ENCODE results near the gene RGPD3. TPM values are rescaled to one million over a fixed set of nuclear protein-coding genes. Genes with fewer than 3 reads are reported as not detected.
"Not testable (repeated sequence)": the region's sequence is repeated elsewhere in the genome, so short reads cannot be mapped to it uniquely, and the experiment has no call there.

Gene RGPD3
- total RNA-seq, 1 donor from 2014 or later = 0.17 TPM

DNA sequence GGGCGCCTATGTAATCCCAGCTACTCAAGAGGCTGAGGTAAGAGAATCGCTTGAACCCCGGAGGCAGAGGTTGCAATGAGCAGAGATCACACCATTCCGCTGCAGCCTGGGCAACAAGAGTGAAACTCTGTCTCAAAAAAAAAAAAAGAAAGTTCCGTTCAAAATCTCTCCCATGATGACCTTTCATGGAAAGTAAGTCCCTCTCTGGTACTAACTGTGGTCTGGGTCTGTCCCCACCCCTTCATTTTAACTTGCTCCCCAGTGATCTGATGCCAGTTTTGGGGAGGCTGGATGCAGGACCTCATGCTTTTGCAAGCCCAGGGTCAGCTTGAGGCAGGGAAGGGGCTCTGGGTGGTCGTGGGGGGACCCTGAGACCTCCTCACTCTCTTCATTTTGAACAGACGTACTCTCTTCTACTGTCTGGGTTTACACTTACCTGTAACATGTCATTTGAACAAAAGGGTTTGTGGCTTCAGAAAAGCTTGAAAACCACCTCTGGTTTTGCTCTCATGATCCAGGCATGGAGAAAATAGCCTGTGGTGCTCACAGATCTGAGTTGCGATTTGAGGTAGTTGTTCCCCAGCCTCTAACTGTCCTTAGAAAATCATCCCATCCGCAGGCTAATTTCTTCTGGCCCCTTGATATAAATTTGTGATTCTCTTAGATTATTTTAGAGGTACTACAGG is 37.9 kb upstream of the RGPD3 start:
- not testable (repeated sequence) for H3K36me3 Mint-ChIP-seq; DNase-seq (ENCODE audit: extremely low spot score, unreplicated experiment); H3K4me3 Mint-ChIP-seq; H3K27me3 Mint-ChIP-seq; H3K27ac Mint-ChIP-seq; H3K9me3 Mint-ChIP-seq; H3K4me1 Mint-ChIP-seq (ENCODE audit: unreplicated experiment)

DNA sequence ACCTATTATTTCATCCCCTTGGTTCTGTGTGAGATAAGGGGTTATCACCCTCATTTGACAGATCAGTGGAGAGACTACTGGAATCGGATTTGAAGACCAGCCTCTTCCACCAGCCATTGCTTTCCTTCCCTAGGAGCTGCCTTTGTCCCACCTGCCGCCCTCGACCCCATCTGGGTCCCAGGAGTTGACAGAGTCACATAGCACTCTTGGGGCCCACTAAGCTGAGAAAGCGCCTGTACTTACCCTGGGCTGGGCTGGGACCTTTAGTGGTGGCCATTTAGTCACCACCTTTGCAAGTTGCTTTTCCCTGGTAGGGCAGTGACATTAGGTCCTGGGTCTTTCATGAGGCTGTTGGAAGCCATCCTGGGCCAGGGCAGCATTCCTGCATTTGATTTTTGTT is 36.6 kb upstream of the RGPD3 start:
- not testable (repeated sequence) for H3K36me3 Mint-ChIP-seq; H3K27me3 Mint-ChIP-seq; H3K27ac Mint-ChIP-seq; DNase-seq (ENCODE audit: extremely low spot score, unreplicated experiment); H3K4me3 Mint-ChIP-seq; H3K4me1 Mint-ChIP-seq (ENCODE audit: unreplicated experiment); H3K9me3 Mint-ChIP-seq

DNA sequence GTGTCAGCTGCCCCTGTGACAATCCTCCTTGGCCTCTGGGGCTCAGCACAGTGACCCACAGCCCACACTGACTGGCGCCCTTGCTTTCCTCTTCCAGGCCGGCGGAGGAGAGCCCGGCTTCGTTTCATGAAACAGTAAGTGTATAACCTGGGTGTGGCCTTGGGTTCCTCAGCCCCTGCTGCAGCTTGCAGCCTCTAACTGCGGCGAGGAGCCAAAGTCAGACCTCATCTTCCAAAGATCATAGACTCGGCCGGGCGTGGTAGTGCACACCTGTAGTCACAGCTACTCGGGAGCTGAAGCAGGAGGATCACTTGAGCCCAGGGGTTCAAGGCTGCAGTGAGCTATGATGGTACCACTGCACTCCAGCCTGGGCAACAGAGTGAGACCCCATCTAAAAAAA is 36.0 kb upstream of the RGPD3 start:
- not testable (repeated sequence) for H3K27ac Mint-ChIP-seq; H3K4me3 Mint-ChIP-seq; H3K27me3 Mint-ChIP-seq; DNase-seq (ENCODE audit: extremely low spot score, unreplicated experiment); H3K9me3 Mint-ChIP-seq; H3K4me1 Mint-ChIP-seq (ENCODE audit: unreplicated experiment); H3K36me3 Mint-ChIP-seq

DNA sequence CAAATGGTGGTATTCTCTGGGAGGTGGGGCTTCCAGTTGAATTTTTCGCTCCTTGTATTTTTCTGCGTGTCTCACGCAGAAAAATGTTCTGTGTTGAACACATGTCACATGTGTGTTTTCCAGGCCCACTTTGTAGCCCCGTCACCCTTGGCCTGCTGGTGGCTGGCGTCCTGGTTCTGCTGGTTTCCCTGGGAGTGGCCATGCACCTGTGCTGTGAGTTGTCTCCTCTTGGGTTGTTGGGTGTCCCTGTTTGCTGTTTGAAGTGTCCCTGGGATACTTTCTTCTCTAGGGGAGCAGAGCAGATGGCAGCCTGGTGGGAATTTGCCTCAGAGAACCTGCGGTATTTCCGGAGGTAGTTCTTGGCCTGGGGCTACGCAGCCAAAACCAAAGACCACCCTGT is 34.1 kb upstream of the RGPD3 start:
- not testable (repeated sequence) for H3K36me3 Mint-ChIP-seq, H3K27me3 Mint-ChIP-seq

DNA sequence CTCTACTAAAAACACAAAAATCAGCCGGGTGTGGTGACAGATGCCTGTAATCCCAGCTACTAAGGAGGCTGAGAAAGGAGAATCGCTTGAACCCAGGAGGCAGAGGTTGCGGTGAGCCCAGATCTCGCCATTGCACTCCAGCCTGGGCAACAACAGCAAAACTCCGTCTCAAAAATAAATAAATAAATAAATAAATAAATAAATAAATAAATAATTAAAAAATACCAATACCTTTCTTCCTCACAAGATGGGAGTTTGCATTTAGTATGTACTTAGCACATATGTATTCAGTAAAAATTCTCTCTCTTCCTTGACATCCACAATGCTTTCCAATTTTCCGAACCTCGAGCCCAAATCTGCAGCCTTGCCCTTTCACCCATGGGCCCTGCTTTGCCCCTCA is 32.1 kb upstream of the RGPD3 start:
- not testable (repeated sequence) for DNase-seq (ENCODE audit: extremely low spot score, unreplicated experiment); H3K4me1 Mint-ChIP-seq (ENCODE audit: unreplicated experiment); H3K4me3 Mint-ChIP-seq; H3K9me3 Mint-ChIP-seq; H3K27me3 Mint-ChIP-seq; H3K27ac Mint-ChIP-seq; H3K36me3 Mint-ChIP-seq

More for the DNA sequence above, 34.1 kb upstream of the RGPD3 start:
- DNase-seq (ENCODE audit: extremely low spot score, unreplicated experiment); H3K9me3 Mint-ChIP-seq; H3K27ac Mint-ChIP-seq; H3K4me1 Mint-ChIP-seq (ENCODE audit: unreplicated experiment); H3K4me3 Mint-ChIP-seq: not testable (repeated sequence)

DNA sequence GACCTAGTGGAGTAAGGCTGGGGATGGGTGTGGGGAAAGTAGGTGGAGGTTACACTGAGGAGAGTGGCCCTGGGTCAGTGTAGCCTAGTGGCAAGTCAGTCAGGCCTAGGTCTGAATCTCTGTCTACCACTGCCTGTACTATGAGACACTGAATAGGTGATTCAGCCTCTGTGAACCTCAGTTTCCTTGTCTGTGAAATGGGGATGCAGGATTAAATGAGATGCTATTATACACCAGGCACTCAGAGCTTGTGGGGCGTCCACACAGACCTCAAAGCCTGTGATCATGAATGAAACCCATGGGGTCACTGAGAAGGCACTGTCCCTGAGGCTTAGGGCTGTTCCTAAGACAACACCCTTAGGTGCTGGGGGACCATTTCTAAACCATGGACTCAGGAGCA is 30.3 kb upstream of the RGPD3 start:
- H3K36me3 Mint-ChIP-seq; H3K27me3 Mint-ChIP-seq; H3K4me3 Mint-ChIP-seq; H3K9me3 Mint-ChIP-seq; H3K4me1 Mint-ChIP-seq (ENCODE audit: unreplicated experiment); H3K27ac Mint-ChIP-seq; DNase-seq (ENCODE audit: extremely low spot score, unreplicated experiment): not testable (repeated sequence)

DNA sequence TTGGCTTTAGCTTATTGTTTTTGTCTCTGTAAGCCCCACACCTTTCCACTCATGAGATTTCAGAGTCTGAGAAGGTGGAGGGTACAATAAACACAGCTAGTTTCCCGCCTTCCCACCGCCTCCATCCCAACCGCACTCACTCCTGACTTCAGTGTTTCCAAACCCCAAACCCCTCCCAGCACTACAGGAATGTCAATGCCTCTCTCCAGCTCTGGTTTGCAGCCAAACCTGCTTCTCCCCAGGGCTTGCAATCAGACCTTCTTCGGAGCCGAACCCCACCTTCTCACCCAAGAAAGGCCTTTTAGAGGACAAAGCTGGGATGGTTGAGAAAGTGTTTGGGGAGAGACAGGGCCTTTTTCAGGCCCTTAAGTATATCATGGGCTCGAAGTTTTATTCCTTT is 24.7 kb upstream of the RGPD3 start:
- not testable (repeated sequence) for DNase-seq (ENCODE audit: extremely low spot score, unreplicated experiment); H3K4me3 Mint-ChIP-seq; H3K36me3 Mint-ChIP-seq; H3K4me1 Mint-ChIP-seq (ENCODE audit: unreplicated experiment); H3K9me3 Mint-ChIP-seq; H3K27ac Mint-ChIP-seq; H3K27me3 Mint-ChIP-seq

DNA sequence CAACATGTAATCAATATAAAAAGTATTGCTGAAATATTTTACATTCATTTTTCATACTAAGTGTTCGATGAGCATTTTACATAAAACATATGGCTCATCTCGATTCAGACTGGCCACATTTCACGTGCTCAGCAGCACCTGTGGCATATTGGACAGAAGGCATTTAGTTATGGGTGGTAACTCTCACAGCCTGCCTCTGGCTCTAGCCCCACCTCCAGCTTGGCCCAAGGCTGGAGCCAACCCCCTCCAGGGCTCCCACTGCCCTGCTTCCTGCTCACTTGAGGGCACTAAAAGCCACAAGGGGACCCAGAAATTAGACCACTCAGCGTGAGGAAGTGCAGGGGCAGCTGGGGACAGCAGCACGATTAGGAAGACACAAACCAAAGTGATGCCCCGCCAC is 24.2 kb upstream of the RGPD3 start:
- H3K4me1 Mint-ChIP-seq (ENCODE audit: unreplicated experiment); H3K27ac Mint-ChIP-seq; DNase-seq (ENCODE audit: extremely low spot score, unreplicated experiment); H3K4me3 Mint-ChIP-seq; H3K27me3 Mint-ChIP-seq; H3K36me3 Mint-ChIP-seq; H3K9me3 Mint-ChIP-seq: not testable (repeated sequence)

DNA sequence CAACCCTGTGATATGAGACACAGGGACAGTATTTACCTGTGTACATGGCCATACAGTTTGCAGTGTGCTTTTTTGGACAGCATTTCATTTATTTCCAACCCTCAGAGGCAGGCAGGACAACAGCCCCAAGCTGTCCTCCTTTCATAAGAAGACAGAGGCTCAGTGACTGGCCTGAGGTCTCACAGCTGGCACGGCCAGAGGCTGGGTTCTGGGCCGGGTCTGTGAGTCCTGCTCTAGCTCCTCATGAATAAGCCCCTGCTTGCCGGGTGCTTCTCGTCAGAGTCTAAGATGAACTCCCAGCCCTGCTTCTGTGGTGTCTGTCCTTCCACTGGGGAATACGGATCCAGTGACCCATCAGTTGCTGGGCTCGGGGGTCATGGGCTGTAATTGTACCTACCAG is 21.5 kb upstream of the RGPD3 start:
- DNase-seq (ENCODE audit: extremely low spot score, unreplicated experiment); H3K4me3 Mint-ChIP-seq; H3K9me3 Mint-ChIP-seq; H3K27ac Mint-ChIP-seq; H3K36me3 Mint-ChIP-seq; H3K4me1 Mint-ChIP-seq (ENCODE audit: unreplicated experiment): not testable (repeated sequence)
- H3K27me3 Mint-ChIP-seq = peaks cover 20% of the 10 kb centered on the region

DNA sequence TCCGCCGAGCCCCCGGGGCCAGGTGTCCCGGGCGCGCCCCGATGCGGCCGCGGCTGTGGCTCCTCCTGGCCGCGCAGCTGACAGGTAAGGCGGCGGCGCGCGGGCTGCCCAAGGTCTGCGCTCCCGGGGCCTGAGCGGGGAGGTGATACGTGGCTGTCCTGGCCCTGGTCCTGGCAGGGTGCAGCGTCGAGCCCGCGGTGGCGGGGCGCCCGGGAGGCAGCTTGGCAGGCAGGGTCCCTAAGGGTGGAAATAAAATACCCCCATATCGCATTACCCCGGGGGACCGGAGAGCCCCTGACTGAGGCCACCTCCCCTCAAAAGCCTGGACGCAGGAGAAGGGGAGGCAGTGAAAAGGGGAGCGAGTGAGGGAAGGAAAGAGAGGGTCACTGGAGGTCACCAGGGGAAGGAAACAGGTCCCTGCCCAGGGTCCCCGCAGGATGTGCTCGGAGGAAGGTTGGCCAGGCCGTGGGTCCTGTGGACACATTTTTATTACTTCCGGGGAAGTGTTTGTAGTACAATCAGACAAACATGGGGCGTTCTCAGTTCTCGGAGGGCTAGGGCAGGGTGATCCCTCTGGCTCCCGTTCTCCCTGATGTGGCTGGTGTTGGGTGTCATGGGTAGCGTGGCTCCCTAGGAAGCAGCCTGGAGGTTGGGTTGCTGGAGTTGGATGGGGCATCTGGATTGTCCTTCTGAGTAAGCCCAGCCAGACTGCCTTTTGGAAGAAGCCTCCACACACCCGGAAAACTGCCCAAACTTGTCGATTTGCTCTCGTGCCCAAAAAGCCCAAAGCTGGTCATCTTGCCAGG is 19.4 kb upstream of the RGPD3 start:
- H3K9me3 Mint-ChIP-seq; H3K36me3 Mint-ChIP-seq; DNase-seq (ENCODE audit: extremely low spot score, unreplicated experiment); H3K4me1 Mint-ChIP-seq (ENCODE audit: unreplicated experiment); H3K4me3 Mint-ChIP-seq; H3K27ac Mint-ChIP-seq: not testable (repeated sequence)
- peaks cover 24% of the 10 kb centered on the region for H3K27me3 Mint-ChIP-seq

DNA sequence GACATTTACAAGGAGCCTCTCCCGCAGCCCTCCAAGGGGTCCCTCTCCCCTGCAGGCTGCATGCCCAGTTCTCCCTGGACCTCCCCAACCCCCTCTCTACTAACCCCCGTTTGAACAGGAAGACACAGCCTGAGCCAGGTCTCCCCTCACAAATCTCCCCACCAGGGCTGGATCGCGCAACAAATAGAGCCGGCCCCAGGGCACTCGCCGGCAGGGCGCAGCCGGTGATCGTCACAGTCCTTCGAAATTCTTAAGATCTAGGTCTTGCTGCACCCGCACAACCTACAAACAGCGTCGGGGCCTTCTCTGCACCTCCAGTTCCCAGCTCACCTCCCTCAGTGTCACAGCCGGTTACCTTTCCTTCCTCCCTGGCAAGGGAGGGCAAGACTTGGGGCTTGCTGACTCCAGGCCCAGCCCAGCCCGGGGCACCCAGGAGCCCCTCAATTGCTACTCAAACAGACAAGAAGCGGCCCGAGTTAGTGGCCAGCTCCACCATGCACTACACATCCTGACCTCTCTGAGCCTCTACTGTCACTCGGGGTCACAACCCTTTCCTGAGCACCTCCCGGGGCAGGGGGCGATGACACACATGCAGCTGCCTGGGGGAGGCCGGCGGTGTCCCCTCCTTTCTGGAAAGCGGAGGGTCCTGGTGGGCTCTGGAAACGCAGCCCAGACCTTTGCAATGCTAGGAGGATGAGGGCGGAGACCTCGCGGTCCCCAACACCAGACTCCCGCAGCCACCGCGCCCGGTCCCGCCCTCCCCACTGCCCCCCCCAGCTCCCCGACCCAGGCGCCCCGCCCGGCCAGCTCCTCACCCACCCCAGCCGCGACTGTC is 18.6 kb upstream of the RGPD3 start, which contains the start of gene CD8B2:
CD8B2 (plus strand) TSS at position 814 of the 835 bp plus-strand sequence. CDS start 63 bp downstream, outside the sequence.
- not testable (repeated sequence) for H3K4me1 Mint-ChIP-seq (ENCODE audit: unreplicated experiment); DNase-seq (ENCODE audit: extremely low spot score, unreplicated experiment); H3K27ac Mint-ChIP-seq; H3K4me3 Mint-ChIP-seq; H3K36me3 Mint-ChIP-seq; H3K9me3 Mint-ChIP-seq
- peaks cover 24% of the 10 kb centered on the region for H3K27me3 Mint-ChIP-seq

DNA sequence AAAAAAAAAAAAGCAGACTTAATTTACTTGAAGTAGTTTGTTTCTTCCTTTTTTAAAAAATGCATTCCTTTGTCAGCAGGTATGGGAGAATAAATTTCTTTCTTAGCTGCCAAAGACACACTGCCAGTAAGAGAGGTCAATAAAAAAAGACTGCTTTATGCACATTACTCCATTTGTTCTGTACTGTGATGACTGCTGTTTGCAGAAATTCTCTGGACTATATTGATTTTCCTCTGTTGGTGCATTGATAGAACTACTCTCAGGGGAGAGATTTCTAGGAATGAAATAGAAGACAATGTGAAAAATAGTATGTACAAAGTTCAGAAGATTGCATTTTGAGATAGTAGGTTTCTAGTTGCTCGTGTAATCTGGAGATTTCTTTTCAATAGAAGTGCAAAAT is 11.3 kb upstream of the RGPD3 start:
- not testable (repeated sequence) for H3K27me3 Mint-ChIP-seq; H3K36me3 Mint-ChIP-seq; DNase-seq (ENCODE audit: extremely low spot score, unreplicated experiment); H3K4me3 Mint-ChIP-seq; H3K9me3 Mint-ChIP-seq; H3K4me1 Mint-ChIP-seq (ENCODE audit: unreplicated experiment); H3K27ac Mint-ChIP-seq

DNA sequence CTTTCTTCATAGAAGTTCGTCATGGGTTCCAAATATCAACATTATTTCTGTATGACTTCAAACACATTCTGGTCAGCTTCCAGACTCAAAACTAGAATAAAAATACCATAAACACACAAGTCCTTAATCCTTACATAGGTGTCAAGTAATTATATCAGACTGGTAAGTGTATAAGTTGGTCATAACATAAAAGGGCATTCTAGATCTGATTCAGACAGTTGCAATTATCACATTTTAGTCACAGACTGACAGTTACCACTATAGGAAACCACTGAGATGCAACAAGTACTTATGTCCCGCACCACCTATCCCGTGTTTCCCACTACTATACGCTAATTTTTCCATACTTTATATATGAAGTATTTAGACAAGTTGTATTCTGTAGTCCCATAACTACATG is 9.4 kb upstream of the RGPD3 start:
- H3K36me3 Mint-ChIP-seq; H3K27ac Mint-ChIP-seq; H3K9me3 Mint-ChIP-seq; H3K4me3 Mint-ChIP-seq; DNase-seq (ENCODE audit: extremely low spot score, unreplicated experiment); H3K27me3 Mint-ChIP-seq; H3K4me1 Mint-ChIP-seq (ENCODE audit: unreplicated experiment): not testable (repeated sequence)

Data from type B pancreatic cell (in vitro differentiated cells).